ENCODE data around the gene C2orf92.
"Not testable (repeated sequence)": the region's sequence is repeated elsewhere in the genome, so short reads cannot be mapped to it uniquely, and the experiment has no call there.

Gene C2orf92

GRCh38 chr2:97693476-97693875, 24.0 kb downstream of the C2orf92 start:
- DNase-seq (ENCODE audit: low read depth) = peak; percentile 15

GRCh38 chr2:97695744-97696143, 26.2 kb downstream of the C2orf92 start:
- DNase-seq (ENCODE audit: low read depth) = no peak

- DNase-seq (ENCODE audit: low read depth) = peak; percentile 51
These were observed 28.0 kb downstream of the C2orf92 start for GRCh38 chr2:97697252-97698235.

GRCh38 chr2:97698530-97698929, 29.0 kb downstream of the C2orf92 start:
- DNase-seq (ENCODE audit: low read depth) = no peak

- peak; percentile 17 for DNase-seq (ENCODE audit: low read depth)
These were observed 30.4 kb downstream of the C2orf92 start for GRCh38 chr2:97699765-97700444.

GRCh38 chr2:97701186-97701585, 31.7 kb downstream of the C2orf92 start:
- no peak for DNase-seq (ENCODE audit: low read depth)

GRCh38 chr2:97701851-97702465, 32.4 kb downstream of the C2orf92 start:
- no peak for DNase-seq (ENCODE audit: low read depth)

- no peak for DNase-seq (ENCODE audit: low read depth)
These were observed 33.4 kb downstream of the C2orf92 start for GRCh38 chr2:97702731-97703470.

- DNase-seq (ENCODE audit: low read depth) = no peak
These were observed 34.2 kb downstream of the C2orf92 start for GRCh38 chr2:97703741-97704140.

- DNase-seq (ENCODE audit: low read depth) = no peak
These were observed 35.5 kb downstream of the C2orf92 start for GRCh38 chr2:97704989-97705388.

GRCh38 chr2:97706112-97706511, 36.6 kb downstream of the C2orf92 start:
- DNase-seq (ENCODE audit: low read depth) = no peak

- no peak for DNase-seq (ENCODE audit: low read depth)
These were observed 37.3 kb downstream of the C2orf92 start for GRCh38 chr2:97706708-97707345.

GRCh38 chr2:97707362-97708047, 38.0 kb downstream of the C2orf92 start:
- DNase-seq (ENCODE audit: low read depth) = no peak

GRCh38 chr2:97708048-97708380, 38.5 kb downstream of the C2orf92 start:
- no peak for DNase-seq (ENCODE audit: low read depth)

GRCh38 chr2:97708608-97709007, 39.1 kb downstream of the C2orf92 start:
- DNase-seq (ENCODE audit: low read depth) = no peak

GRCh38 chr2:97711394-97711711, 41.8 kb downstream of the C2orf92 start:
- DNase-seq (ENCODE audit: low read depth) = no peak

GRCh38 chr2:97712175-97712574, 42.7 kb downstream of the C2orf92 start:
- DNase-seq (ENCODE audit: low read depth) = not testable (repeated sequence)

GRCh38 chr2:97712693-97713295, 43.3 kb downstream of the C2orf92 start:
- DNase-seq (ENCODE audit: low read depth) = no peak

GRCh38 chr2:97713296-97714083, 44.0 kb downstream of the C2orf92 start, which contains the start of gene ZAP70:
Gene ZAP70 (plus strand): TSS chr2:97713576. CDS start chr2:97724037, 10,461 bp downstream.
- DNase-seq (ENCODE audit: low read depth) = no peak
